NCI-H1417 (cell line): ENCODE results near the gene NUCB1.
"Not testable (repeated sequence)": the region's sequence is repeated elsewhere in the genome, so short reads cannot be mapped to it uniquely, and the experiment has no call there.

Source experiments
- DNase-seq, 3 experiments: peaks; one replicate each; lab custom pipeline; 2025; lab: John Stamatoyannopoulos, UW

Gene NUCB1

DNA sequence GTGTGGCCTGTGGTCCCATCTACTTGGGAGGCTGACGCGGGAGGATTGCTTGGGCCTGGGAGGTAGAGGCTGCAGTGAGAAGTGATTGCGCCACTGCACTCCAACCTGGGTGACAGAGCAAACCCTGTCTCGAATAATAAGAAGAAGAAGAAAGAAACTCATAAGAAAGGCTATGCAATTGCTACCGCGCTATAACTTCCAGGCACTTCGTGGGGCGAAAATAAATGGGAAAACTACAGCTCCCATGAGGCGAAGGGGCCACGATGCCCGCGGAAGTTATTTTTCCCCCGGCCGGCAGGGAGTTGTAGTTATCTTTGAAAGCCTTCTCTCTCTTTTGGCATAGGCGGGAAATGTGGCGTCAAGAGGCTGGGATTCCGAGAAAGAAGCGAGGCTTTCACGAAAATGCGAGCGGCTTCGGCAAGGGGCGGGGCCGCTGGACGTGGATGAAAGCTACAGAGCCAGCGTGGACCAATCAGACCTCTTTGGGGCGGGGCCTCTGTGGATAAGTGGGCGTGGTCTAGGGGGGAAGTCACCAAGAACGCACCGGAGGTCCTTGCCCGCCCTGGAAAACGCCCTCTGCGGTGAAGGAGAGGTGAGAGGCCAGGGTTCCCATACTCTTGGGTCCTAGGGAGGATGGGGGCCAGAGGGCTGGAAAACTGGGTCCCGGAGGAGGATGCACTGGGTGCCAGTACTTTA, at the start of gene NUCB1:
TSS of gene NUCB1 (plus strand) at position 532 of the 696 bp plus-strand sequence. CDS start 485 bp downstream, outside the sequence.
- peak; percentile 98 to 100 (median 99) for DNase-seq

DNA sequence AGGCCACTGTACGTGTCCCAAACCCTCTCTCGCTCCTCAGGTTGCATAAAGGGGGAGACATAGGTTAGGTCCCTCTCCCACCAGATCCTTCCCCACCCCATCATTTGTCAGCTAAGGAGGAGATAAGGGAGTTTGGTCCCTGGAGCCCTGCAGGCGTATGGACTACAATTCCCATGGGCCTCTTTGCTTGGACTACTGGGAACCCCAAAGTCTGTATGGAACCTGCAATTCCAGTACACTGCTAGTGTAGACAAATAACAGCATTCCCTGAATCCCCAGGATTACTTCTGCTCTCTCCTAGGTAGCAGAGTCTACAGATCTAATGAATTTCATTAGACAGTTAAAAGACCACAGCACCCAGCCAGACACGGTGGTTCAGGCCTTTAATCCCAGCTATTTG, 47.8 kb upstream of the NUCB1 start:
- no peak for DNase-seq

DNA sequence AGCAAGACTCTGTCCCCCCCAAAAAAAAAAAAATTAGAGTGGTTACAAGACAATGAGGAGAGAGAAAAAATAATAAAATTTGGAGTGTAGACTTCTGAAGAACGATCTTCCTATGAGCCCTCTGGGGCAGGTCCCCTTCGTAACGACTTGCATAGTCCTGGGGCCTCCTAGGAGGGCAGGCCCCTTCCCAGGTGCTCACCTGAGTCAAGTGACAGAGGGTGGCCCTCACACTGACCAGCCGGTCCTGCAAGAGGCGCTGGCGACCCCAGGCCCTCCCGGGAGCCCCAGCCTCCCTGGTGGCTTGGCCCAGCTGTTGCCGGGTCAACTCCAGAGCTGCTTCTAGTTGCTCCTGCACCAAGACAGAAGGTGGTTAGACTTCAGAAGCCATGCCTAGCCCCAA, 46.6 kb upstream of the NUCB1 start:
- DNase-seq = no peak

GRCh38 chr19:48854103-48854502, 46.0 kb upstream of the NUCB1 start:
- DNase-seq = no peak

DNA sequence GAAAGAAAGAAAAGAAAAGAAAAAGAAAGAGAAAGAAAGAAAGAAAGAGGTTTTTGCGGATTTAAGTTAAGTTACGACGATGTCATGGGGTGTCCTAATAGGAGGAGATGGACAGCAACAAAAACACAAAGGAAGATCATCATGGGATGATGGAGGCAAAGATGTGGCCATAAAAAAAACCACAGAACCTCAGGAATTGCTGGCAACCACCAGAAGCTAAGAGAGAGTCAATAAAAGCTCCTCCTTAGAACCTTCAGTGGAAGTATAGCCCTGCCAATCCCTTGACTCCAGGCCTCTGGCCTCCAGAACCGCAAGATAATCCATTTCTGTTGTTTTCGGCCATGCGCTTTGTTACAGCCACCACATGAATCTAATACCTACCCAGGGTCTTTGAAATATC, 43.2 kb upstream of the NUCB1 start:
- peak in 1 of 3 experiments; percentile 40 for DNase-seq

- DNase-seq = no peak
These were observed 41.0 kb upstream of the NUCB1 start for GRCh38 chr19:48858984-48859710.

GRCh38 chr19:48859711-48860572, 40.2 kb upstream of the NUCB1 start:
- no peak for DNase-seq

DNA sequence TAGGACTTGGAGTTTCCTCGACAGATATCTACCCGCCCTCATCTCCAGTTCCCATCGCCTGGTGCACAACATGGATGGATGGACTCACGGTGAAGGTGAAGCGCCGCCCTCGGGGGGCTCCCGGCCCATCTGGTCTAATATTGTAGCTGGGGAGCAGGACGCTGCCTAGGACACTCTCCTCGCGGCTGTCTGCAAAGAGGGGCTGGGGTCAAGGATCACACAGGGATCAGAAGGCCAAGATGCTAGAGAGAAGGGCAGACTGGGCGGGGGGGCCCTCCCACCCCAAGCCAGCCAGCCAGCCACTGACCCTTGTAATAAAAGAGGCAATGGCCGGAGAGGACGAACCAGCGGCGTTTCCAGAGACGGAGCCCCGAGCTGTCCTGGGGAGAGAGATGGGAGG, 38.8 kb upstream of the NUCB1 start:
- DNase-seq = no peak

GRCh38 chr19:48862827-48863226, 37.3 kb upstream of the NUCB1 start:
- DNase-seq = peak in 1 of 3 experiments; percentile 31

- no peak for DNase-seq
These were observed 33.4 kb upstream of the NUCB1 start for GRCh38 chr19:48866692-48867091.

DNA sequence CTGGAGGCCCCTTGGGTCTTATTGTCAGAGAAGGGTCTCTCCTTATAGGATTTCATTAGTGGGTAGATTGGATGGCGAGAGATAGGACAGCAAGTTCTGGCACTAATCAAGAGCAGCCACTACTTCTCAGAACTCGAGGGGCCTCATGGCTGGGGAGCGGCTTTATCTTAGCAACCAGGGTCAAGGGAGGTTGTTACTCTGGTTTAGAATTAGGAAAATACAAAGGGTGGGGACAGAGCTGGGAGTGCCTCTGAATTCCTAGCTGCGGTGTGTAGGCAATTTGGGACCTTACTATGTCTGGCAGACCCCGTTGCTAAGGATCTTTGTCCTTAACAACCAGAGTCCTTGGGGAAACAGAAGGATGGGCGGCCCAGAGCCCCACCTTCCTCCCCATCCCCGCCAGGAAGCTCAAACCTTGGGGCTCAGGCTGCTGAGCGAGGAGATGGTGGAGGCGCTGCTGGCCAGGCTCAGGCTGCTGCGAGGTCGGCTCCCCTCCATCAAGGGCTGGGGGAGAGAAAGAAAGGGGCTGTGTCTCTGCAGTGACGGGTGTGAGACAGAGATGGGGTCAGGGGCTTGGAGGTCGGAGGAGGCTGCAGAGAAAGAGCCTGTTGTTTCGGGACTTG, 32.9 kb upstream of the NUCB1 start:
- DNase-seq = no peak

DNA sequence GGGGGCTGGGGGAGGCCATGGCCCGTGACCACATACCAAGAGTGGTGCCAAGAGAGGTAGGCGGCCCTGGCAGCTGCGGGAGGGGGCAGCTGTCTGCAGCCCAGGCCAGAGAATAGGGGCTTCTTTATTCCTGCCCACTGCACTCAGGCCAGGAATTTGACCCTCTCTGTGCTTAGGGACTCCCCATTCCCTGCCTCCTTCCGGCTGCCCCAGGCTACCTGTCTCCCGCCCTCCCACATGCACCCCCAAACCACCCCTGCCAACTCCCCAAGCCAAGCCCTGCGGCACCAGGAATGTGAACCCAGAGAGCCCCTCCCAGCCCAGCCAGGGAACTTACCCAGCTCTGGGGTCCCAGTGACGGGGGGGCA, 32.4 kb upstream of the NUCB1 start:
- no peak for DNase-seq

- no peak for DNase-seq
These were observed 31.8 kb upstream of the NUCB1 start, which contains the start of gene PLEKHA4 for GRCh38 chr19:48868114-48868886. Gene PLEKHA4 (minus strand): TSS chr19:48868617. CDS start chr19:48867620, 997 bp downstream.

DNA sequence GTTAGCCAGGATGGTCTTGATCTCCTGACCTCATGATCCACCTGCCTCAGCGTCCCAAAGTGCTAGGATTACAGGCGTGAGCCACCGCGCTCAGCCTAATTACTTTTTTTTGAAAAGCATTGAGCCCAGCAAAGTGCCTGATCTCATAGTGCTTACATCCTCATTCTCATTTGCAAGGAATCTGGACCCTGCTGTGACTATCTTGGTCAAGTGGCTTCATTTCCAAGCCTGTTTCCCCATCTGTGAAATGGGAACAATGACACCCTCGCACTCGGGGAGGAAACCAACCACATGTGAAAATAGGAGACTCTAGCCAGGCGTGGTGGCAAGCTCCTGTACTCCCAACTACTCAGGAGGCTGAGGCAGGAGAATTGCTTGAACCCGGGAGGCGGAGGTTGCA, 30.1 kb upstream of the NUCB1 start:
- DNase-seq = no peak

DNA sequence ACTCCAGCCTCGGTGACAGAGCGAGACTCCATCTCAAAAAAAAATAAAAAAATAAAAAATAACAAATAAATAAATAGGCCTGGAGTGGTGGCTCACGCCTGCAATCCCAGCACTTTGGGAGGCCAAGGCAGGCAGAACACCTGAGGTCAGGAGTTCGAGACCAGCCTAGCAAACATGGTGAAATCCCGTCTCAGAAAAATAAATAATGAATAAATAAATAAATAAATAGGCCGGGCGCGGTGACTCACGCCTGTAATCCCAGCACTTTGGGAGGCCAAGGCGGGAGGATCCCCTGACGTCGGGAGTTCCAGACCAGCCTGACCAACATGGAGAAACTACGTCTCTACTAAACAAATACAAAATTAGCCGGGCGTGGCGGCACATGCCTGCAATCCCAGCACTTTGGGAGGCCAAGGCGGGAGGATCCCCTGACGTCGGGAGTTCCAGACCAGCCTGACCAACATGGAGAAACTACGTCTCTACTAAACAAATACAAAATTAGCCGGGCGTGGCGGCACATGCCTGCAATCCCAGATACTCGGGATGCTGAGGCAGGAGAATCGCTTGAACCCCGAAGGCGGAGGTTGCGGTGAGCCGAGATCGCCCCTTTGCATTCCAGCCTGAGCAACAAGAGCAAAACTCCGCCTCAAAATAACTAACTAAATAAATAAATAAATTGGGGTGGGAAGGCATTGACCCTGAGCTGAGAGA, 28.5 kb upstream of the NUCB1 start:
- DNase-seq = not testable (repeated sequence)

- peak; percentile 95 to 100 (median 98) for DNase-seq
These were observed 27.8 kb upstream of the NUCB1 start, which contains the start of gene PPP1R15A for GRCh38 chr19:48872182-48872883. Gene PPP1R15A (plus strand): TSS chr19:48872421. CDS start chr19:48873234, 813 bp downstream.

DNA sequence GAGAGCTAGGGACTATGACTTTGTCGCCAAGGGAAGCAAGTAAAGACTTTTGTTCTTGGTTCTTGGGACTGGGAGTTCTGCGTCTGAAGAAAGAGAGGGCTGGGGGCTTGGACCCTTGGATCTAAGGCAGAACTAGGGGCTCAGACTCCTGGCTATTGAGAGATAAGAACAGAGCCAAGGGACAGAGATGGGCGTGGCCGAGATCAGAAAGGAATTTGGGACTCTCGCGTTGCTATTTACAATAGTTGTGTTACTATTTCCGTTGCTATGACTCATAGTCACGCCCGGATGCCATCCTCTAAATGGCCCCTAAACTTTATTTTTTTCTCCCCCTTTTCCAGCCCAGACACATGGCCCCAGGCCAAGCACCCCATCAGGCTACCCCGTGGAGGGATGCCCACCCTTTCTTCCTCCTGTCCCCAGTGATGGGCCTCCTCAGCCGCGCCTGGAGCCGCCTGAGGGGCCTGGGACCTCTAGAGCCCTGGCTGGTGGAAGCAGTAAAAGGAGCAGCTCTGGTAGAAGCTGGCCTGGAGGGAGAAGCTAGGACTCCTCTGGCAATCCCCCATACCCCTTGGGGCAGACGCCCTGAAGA, 27.1 kb upstream of the NUCB1 start:
- DNase-seq = peak; percentile 53 to 73 (median 56)

DNA sequence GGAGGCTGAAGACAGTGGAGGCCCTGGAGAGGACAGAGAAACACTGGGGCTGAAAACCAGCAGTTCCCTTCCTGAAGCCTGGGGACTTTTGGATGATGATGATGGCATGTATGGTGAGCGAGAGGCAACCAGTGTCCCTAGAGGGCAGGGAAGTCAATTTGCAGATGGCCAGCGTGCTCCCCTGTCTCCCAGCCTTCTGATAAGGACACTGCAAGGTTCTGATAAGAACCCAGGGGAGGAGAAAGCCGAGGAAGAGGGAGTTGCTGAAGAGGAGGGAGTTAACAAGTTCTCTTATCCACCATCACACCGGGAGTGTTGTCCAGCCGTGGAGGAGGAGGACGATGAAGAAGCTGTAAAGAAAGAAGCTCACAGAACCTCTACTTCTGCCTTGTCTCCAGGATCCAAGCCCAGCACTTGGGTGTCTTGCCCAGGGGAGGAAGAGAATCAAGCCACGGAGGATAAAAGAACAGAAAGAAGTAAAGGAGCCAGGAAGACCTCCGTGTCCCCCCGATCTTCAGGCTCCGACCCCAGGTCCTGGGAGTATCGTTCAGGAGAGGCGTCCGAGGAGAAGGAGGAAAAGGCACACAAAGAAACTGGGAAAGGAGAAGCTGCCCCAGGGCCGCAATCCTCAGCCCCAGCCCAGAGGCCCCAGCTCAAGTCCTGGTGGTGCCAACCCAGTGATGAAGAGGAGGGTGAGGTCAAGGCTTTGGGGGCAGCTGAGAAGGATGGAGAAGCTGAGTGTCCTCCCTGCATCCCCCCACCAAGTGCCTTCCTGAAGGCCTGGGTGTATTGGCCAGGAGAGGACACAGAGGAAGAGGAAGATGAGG, 26.4 kb upstream of the NUCB1 start:
- no peak for DNase-seq
